ENCODE results near the gene FAM53A.

DNA sequence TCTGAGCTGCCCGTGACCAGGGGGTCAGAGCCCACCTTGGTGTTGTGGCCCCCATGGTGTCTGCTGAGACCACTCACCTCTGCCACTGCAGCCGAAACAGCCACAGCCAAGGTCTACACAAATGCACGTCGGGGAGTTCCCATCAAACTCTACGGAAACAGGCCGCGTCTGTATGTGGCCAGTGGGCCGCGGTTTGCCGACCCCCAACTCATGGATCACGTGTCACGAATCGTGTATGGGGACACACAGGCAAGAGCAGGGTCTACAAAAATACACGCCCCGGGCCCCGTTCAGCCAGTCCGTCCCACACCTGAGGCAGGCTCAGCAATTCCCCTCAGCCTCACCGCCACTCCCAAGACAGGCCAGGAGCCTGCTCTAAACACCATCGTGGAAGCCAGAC, 53.8 kb downstream of the FAM53A start:
- TF ChIP-seq, protein P1, sequence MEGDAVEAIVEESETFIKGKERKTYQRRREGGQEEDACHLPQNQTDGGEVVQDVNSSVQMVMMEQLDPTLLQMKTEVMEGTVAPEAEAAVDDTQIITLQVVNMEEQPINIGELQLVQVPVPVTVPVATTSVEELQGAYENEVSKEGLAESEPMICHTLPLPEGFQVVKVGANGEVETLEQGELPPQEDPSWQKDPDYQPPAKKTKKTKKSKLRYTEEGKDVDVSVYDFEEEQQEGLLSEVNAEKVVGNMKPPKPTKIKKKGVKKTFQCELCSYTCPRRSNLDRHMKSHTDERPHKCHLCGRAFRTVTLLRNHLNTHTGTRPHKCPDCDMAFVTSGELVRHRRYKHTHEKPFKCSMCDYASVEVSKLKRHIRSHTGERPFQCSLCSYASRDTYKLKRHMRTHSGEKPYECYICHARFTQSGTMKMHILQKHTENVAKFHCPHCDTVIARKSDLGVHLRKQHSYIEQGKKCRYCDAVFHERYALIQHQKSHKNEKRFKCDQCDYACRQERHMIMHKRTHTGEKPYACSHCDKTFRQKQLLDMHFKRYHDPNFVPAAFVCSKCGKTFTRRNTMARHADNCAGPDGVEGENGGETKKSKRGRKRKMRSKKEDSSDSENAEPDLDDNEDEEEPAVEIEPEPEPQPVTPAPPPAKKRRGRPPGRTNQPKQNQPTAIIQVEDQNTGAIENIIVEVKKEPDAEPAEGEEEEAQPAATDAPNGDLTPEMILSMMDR (IDR thresholded peaks at IDR 0.05; ENCODE audit: poor library complexity), result no peak
- no peak for TF ChIP-seq EZH2phosphoT487 (IDR thresholded peaks at IDR 0.05; ENCODE audit: low read depth, severe bottlenecking, unreplicated experiment)
